ENCODE measurements around the gene CD81.
"Not testable (repeated sequence)": the region's sequence is repeated elsewhere in the genome, so short reads cannot be mapped to it uniquely, and the experiment has no call there.

CD81 gene, protein sequence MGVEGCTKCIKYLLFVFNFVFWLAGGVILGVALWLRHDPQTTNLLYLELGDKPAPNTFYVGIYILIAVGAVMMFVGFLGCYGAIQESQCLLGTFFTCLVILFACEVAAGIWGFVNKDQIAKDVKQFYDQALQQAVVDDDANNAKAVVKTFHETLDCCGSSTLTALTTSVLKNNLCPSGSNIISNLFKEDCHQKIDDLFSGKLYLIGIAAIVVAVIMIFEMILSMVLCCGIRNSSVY

GRCh38 chr11:2376751-2377451 is at the start of gene CD81:
CD81 (plus strand) TSS chr11:2377310; CDS start chr11:2377550, 240 bp downstream.
- peak; percentile 53 for DNase-seq (ENCODE audit: low read depth)

DNA sequence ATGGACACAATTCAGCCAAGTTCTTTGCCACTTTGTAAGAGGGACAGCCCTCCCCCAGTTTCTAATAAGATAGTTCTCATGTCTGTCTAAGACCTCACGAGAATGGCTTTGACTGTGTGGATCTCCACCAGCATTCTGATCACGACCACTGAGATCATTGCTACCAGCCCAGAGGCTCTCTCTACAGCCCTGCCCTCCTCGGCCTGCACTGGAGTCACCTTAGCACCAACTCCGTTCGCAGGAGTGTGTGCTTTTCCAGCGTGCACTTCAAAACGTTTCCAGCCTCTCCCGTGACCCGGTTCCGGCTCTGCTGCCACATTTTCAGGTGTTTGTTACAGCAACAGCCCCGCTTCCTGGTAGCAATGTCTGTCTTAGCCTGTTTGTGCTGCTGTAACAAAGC is 49.1 kb upstream of the CD81 start:
- no peak for DNase-seq (ENCODE audit: low read depth)

DNA sequence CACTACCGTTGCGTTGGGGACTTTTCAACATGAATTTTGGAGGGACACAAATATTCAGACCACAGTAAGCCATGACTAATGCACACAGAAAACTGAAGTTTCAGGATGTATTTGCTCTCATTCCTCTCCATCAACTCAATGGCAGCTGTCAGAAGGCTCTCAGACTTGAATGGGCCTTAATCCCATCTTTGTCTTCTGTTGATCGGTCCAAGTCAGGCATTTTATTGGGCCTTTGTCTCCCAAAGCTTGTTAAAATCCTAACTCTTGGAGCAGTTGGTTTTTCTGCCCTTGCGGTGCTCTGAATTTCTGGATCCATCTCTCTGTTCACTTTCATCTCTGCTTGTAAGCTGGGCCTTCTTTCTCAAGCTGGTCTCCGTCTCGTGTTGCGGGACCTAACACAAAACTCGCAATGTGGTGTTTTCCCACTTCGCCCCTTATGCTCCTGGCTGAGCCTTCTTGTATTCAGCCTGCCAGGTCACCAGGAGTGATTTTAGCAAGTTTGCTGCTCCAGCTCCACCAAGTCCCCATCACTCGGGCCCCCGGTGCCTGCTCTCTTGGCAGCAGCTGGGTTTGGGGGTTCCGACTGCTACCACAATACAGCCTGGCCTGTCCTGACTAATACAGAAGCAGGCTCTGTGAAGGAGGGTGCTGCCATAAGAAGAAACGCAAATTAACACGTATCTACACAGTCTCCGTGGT is 48.3 kb upstream of the CD81 start:
- no peak for DNase-seq (ENCODE audit: low read depth)

DNA sequence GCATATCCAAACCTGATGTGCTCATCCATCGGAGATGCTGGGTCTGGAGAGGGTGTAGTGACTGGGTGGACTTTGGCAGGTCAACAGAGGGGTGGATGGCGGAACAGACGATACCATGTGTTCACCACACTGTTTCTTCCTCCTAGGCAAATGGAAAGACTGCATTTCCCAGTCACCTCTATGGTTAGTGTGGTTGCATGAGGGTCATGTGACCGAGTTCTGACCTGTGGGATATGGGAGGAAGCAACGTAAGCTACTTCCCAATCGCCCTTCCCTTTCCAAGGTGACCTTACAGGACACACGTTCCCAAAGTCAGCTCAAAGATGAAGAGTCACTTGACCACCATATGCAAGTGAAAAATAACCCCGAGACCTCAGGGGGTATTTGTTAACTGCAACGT is 47.6 kb upstream of the CD81 start:
- DNase-seq (ENCODE audit: low read depth) = no peak

DNA sequence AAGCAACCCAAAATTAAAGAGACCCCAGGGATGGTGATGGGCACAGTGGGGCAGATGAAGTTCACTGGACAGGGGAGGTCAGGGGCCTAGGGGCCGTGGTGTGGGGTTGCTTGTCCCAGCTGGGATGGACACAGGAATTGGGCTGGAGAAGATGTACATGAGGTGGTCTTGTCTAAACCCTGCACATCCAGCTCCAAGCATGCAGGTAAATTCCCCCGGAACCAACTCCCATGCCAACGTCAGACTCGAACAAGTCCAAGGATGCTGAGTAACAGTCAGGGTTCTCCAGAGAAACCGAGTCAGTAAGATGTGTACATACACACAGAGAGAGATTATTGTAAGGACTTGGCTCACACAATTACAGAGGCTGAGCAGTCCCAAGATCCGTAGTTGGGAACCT is 46.4 kb upstream of the CD81 start:
- no peak for DNase-seq (ENCODE audit: low read depth)

DNA sequence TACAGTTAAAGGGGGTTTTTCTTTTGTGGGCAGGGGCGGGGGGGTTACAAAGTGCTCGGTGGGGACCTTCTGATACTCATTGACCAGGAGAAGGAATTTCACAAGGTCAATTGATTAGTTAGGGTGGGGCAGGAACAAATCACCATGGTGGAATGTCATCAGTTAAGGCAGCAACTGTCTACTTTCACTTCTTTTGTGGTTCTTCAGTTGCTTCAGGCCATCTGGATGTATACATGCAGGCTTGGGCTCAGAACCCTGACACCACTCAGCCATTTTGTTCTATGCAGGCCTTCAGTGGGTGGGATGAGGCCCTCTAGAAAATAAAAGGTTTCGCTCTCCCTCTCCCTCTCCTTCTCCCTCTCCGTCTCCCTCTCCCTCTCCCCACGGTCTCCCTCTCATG is 45.7 kb upstream of the CD81 start:
- DNase-seq (ENCODE audit: low read depth) = no peak

DNA sequence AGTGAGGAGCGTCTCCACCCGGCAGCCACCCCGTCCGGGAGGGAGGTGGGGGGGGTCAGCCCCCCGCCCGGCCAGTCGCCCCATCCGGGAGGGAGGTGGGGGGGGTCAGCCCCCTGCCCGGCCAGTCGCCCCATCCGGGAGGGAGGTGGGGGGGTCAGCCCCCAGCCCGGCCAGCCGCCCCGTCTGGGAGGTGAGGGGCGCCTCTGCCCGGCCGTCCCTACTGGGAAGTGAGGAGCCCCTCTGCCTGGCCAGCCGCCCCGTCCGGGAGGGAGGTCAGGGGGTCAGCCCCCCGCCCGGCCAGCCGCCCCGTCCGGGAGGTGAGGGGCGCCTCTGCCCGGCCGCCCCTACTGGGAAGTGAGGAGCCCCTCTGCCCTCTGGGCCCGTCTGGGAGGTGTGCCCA is 44.5 kb upstream of the CD81 start:
- DNase-seq (ENCODE audit: low read depth) = not testable (repeated sequence)

DNA sequence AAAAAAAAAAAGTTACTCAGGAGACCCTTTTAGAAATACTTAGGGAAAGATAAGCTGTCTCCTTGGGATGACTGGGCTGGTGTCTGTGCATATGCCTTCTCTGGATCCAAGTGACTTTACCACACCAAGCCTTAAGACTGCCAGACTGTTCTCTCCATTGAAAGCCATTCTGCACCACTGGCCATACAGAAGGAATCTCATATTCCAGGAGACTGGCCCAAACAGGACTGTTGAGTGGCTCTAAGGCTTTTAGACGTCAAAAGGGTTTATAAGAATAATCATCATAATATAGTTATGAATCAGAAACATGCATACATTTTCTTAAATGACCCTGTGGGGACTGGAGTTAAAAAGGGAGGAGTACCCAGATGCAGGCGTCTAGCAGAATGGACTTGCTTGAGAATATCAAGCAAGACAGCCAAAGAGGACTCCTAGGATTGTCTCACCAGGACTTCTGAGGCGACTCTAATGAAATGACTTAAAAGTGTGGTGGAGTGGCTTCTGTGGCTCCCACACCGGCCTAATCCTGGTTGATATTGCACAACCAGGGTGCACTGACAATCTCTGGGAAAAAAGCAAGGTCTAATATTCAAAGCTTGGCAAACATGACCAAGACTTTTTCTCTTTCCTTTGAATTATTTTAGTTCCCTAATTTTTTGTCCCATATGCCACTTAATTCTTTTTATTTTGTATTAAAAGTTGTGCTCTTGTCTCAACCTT is 43.5 kb upstream of the CD81 start:
- not testable (repeated sequence) for DNase-seq (ENCODE audit: low read depth)

- not testable (repeated sequence) for DNase-seq (ENCODE audit: low read depth)
These were observed 41.8 kb upstream of the CD81 start for GRCh38 chr11:2335286-2335685.

- not testable (repeated sequence) for DNase-seq (ENCODE audit: low read depth)
These were observed 38.4 kb upstream of the CD81 start for GRCh38 chr11:2338760-2339159.

DNA sequence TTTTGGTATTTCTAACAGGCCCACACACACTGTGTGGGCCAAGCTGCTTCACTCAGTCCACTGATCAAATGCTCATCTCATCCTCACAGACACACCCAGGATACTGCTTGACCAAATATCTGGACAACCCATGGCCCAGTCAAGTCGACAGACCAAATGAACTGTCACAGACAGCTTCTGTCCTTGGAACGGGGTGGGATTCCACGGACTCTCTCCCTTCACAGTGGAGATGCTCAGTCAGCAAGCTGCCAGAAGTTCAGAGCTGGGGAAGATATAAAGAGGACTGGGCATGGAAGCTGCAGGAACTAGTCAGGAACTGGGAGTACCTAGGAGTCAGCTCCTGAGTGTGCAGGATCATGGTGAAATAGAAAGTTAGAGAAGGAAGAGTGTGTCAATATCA is 34.6 kb upstream of the CD81 start:
- no peak for DNase-seq (ENCODE audit: low read depth)

GRCh38 chr11:2342981-2343380 is 34.1 kb upstream of the CD81 start:
- no peak for DNase-seq (ENCODE audit: low read depth)

DNA sequence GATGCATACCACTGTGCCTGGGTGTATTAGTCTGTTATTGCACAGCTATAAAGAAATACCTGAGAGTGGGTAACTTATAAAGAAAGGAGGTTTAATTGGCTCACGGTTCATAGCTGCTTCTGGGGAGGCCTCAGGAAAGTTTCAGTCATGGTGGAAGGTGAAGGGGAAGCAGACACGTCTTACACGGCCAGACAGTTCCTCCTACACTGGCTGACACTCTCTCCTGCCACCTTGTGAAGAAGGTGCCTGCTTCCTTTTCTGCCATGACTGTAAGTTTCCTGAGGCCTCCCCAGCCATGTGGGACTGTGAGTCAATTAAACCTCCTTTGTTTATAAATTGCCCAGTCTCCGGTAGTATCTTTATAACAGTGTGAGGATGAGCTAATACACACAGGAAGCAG is 33.6 kb upstream of the CD81 start:
- no peak for DNase-seq (ENCODE audit: low read depth)

GRCh38 chr11:2345050-2345449 is 32.1 kb upstream of the CD81 start:
- no peak for DNase-seq (ENCODE audit: low read depth)

DNA sequence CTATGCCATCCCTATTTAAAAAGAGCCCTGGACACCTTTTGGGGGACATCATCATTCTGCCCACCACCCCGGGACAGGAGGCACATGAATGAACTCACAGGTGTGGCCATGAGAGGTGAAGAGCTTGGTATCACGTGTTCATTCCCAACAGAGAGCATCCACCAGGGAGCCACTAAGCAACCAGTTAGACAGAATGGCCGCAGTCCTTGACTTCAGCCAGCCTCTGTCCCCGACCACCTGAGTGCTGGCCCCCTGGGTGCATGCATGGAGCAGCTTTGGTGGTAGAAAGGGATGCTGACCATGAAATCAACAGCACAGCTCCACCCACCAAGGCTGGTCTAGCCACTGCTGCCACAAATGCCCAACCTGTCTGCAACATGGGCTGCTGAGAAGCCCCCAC is 31.1 kb upstream of the CD81 start:
- DNase-seq (ENCODE audit: low read depth) = no peak

GRCh38 chr11:2346586-2347307 is 30.4 kb upstream of the CD81 start:
- DNase-seq (ENCODE audit: low read depth) = no peak

- DNase-seq (ENCODE audit: low read depth) = no peak
These were observed 29.7 kb upstream of the CD81 start for GRCh38 chr11:2347308-2347830.

DNA sequence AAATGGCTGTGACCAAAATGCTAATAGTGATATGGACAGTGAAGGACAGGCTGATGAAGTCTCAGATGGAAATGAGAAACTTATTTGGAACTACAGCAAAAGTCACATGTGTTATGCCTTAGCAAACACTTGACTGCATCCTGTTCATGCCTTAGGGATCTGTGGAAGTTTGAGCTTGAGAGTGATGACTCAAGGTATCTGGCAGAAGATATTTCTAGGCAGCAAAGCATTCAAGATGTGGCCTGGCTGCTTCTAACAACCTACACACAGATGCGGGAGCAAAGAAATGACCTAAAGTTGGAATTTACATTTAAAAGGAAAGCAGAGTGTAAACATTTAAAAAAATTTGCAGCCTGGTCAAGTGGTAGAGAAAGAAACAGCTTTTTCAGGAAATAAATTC is 28.1 kb upstream of the CD81 start:
- DNase-seq (ENCODE audit: low read depth) = no peak

DNA sequence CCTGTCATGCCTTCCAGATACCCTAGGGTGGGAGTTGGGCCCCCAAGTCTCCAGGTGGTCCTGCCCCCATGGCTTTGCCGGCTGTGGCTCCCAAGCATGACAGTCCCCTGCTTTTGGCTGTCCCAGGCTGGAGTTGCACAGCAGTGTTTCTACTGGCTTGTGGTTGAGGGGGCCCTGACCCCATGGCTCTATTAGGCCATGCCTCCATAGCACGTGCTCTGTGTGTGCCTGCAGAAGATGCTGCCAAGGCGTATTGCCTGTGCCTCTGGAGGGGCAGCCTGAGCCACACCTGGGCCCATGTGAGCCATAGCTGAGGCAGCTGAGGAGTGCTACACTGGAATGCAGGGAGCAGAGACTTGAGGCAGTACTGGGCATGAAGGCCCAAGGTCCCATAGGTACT is 25.4 kb upstream of the CD81 start:
- no peak for DNase-seq (ENCODE audit: low read depth)

GRCh38 chr11:2352420-2352819 is 24.7 kb upstream of the CD81 start:
- DNase-seq (ENCODE audit: low read depth) = no peak

DNA sequence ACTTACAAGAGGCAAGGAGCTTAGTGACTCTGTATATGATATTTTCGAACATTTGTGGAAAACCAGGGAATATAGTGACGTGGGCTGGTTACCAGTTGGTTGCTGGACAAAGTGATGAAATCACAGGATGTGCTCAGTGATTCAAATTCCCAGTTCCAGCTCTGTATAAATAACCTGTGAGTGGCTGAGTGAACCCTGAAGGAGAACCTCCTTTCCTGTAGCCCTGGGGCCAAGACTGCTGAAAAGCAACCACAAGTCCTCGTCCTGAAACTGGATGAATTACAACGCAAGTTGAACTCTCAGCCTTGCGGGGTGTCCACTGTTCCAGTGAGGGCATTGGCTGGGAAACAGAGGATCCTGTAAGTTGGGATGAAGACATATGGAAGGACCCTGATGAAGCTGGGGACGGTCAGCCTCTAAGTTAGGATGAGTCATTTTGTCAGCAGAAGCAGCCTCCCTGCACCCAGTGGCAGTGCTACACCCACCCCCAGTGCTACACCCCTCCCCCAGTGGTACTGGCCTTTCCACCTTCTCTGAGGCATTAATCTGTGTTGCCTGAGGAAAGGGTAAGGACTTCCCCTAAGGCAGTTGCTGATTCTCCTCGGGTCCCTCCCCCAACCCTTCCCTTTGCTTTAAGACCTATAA is 22.0 kb upstream of the CD81 start:
- no peak for DNase-seq (ENCODE audit: low read depth)

Measured in activated T-helper 9 cell treated with anti-CD3 and anti-CD28 coated beads, Interleukin-2, amount 50 U/mL, for 16 hours (primary cell).